ENCODE measurements around the gene SRRT.
"Not testable (repeated sequence)": the region's sequence is repeated elsewhere in the genome, so short reads cannot be mapped to it uniquely, and the experiment has no call there.

The SRRT gene

DNA sequence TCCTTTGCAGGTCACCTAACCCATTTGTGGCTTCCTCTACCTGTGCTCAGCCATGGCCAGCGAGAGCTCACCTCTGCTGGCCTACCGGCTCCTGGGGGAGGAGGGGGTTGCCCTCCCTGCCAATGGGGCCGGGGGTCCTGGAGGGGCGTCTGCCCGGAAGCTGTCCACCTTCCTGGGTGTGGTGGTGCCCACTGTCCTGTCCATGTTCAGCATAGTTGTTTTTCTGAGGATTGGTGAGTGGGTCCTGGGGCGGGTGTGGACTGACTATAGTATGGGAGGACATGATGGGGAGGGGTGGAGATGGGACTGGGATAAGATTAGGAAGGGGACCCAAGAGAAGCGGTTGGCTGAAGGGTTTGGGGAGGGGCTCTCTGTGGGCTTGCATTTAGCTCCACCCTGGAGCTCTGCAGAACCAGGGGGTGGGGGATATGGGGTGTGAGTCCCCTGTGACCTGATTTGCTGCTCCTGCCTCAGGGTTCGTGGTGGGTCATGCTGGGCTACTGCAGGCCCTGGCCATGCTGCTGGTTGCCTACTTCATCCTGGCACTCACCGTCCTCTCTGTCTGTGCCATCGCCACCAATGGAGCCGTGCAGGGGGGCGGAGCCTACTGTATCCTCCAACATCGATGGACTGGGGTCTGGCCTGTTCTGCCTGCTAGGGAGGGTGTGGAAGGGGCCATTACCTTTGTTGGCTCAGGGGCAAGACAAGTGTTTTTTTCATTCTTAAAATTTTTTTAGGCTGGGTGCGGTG, 20.6 kb upstream of the SRRT start:
- Histone ChIP-seq H3K27me3 (ENCODE audit: insufficient read depth, poor library complexity, severe bottlenecking) (no peaks in the 10 kb centered on the region), H3K9me3 (ENCODE audit: severe bottlenecking) (no peaks in the 10 kb centered on the region), H3K4me1 (ENCODE audit: insufficient read depth, poor library complexity, severe bottlenecking) (peaks cover 3% of the 10 kb centered on the region), H3K4me3 (ENCODE audit: severe bottlenecking) (no peak overlapping the region), H3K27ac (ENCODE audit: poor library complexity, severe bottlenecking) (no peak overlapping the region), H3K36me3 (ENCODE audit: low read depth) (peaks cover 7% of the 10 kb centered on the region; the same call in 1 of the 2 replicates)
- TF ChIP-seq, protein P1, sequence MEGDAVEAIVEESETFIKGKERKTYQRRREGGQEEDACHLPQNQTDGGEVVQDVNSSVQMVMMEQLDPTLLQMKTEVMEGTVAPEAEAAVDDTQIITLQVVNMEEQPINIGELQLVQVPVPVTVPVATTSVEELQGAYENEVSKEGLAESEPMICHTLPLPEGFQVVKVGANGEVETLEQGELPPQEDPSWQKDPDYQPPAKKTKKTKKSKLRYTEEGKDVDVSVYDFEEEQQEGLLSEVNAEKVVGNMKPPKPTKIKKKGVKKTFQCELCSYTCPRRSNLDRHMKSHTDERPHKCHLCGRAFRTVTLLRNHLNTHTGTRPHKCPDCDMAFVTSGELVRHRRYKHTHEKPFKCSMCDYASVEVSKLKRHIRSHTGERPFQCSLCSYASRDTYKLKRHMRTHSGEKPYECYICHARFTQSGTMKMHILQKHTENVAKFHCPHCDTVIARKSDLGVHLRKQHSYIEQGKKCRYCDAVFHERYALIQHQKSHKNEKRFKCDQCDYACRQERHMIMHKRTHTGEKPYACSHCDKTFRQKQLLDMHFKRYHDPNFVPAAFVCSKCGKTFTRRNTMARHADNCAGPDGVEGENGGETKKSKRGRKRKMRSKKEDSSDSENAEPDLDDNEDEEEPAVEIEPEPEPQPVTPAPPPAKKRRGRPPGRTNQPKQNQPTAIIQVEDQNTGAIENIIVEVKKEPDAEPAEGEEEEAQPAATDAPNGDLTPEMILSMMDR (IDR thresholded peaks at IDR 0.05; ENCODE audit: poor library complexity, severe bottlenecking), result no peak
- DNase-seq (ENCODE audit: low spot score) (no peak), ATAC-seq (ENCODE audit: low read depth) (no peak)

DNA sequence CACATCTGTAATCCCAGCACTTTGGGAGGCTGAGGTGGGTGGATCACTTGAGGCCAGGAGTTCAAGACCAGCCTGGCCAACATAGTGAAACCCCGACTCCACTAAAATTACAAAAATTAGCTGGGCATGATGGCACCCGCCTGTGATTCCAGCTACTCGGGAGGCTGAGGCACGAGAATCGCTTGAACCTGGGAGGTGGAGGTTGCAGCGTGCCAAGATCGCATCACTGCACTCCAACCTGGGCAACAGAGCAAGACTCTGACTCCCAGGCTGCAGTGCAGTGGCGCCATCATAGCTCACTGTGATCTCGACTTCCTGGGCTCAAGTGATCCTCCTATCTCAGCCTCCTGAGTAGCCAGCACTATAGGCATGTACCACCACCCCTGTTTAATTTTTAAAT, 20.0 kb upstream of the SRRT start:
- not testable (repeated sequence) for H3K4me3 ChIP-seq (ENCODE audit: severe bottlenecking); DNase-seq (ENCODE audit: low spot score); H3K4me1 ChIP-seq (ENCODE audit: insufficient read depth, poor library complexity, severe bottlenecking); H3K36me3 ChIP-seq (ENCODE audit: low read depth); H3K9me3 ChIP-seq (ENCODE audit: severe bottlenecking); H3K27me3 ChIP-seq (ENCODE audit: insufficient read depth, poor library complexity, severe bottlenecking); ATAC-seq (ENCODE audit: low read depth); H3K27ac ChIP-seq (ENCODE audit: poor library complexity, severe bottlenecking)

DNA sequence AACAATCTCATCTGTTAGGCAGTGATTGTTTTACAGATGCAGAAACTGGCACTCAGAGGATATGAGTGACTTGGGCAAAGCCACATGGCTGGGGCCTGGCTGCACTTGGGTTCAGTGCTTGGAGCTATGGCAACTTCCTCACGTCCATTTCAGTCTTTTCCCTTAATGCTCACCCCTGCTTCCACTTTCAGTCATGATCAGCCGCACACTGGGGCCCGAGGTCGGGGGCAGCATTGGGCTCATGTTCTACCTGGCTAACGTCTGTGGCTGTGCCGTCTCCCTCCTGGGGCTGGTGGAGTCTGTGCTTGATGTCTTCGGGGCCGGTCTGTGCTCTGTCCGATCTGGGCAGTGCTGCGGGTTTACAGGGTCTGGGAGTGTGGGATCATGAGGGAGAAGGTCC, 19.4 kb upstream of the SRRT start:
- TF ChIP-seq, protein P1 (IDR thresholded peaks at IDR 0.05; ENCODE audit: poor library complexity, severe bottlenecking), result no peak
- ATAC-seq (ENCODE audit: low read depth), result no peak
- Histone ChIP-seq H3K4me3 (ENCODE audit: severe bottlenecking) (no peak overlapping the region), H3K4me1 (ENCODE audit: insufficient read depth, poor library complexity, severe bottlenecking) (peaks cover 3% of the 10 kb centered on the region), H3K36me3 (ENCODE audit: low read depth) (peaks cover 8% of the 10 kb centered on the region), H3K27me3 (ENCODE audit: insufficient read depth, poor library complexity, severe bottlenecking) (no peaks in the 10 kb centered on the region), H3K27ac (ENCODE audit: poor library complexity, severe bottlenecking) (no peak overlapping the region), H3K9me3 (ENCODE audit: severe bottlenecking) (no peaks in the 10 kb centered on the region)
- DNase-seq (ENCODE audit: low spot score), result no peak

DNA sequence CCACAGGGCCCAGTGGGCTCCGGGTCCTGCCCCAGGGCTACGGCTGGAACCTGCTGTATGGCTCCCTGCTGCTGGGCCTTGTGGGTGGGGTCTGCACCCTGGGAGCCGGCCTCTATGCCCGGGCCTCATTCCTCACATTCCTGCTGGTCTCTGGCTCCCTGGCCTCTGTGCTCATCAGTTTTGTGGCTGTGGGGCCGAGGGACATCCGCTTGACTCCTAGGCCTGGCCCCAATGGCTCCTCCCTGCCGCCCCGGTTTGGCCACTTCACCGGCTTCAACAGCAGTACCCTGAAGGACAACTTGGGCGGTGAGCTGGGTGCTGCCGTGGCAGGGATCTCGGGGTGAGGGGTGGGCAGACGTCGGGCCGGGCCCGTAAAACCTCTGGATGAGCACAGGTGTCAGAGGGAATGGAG, 18.0 kb upstream of the SRRT start:
- no peaks in the 10 kb centered on the region for H3K9me3 ChIP-seq (ENCODE audit: severe bottlenecking)
- H3K4me3 ChIP-seq (ENCODE audit: severe bottlenecking), result no peak overlapping the region
- no peak for DNase-seq (ENCODE audit: low spot score)
- TF ChIP-seq, protein P1 (IDR thresholded peaks at IDR 0.05; ENCODE audit: poor library complexity, severe bottlenecking), result no peak
- H3K27me3 ChIP-seq (ENCODE audit: insufficient read depth, poor library complexity, severe bottlenecking), result no peaks in the 10 kb centered on the region
- no peak overlapping the region for H3K27ac ChIP-seq (ENCODE audit: poor library complexity, severe bottlenecking)
- no peak for ATAC-seq (ENCODE audit: low read depth)
- H3K4me1 ChIP-seq (ENCODE audit: insufficient read depth, poor library complexity, severe bottlenecking), result peaks cover 3% of the 10 kb centered on the region
- peaks cover 12% of the 10 kb centered on the region for H3K36me3 ChIP-seq (ENCODE audit: low read depth)

DNA sequence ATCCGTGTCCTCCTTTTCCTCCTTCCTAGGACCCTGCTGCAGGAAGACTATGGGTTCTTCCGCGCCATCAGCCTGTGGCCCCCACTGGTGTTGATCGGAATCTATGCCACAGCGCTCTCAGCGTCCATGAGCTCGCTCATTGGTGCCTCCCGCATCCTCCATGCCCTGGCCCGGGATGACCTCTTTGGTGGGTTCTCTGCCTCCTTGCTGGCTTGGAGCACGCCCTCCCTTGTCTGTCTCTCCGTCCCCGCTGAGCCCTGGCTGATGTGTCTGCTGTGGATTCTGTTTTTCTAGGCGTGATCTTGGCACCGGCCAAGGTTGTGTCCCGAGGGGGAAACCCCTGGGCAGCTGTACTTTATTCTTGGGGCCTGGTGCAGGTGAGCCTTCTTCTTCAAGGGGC, 15.0 kb upstream of the SRRT start:
- H3K36me3 ChIP-seq (ENCODE audit: low read depth), result peaks cover 12% of the 10 kb centered on the region
- H3K9me3 ChIP-seq (ENCODE audit: severe bottlenecking), result no peaks in the 10 kb centered on the region
- no peak overlapping the region for H3K4me3 ChIP-seq (ENCODE audit: severe bottlenecking)
- no peak for ATAC-seq (ENCODE audit: low read depth)
- TF ChIP-seq, protein P1 (IDR thresholded peaks at IDR 0.05; ENCODE audit: poor library complexity, severe bottlenecking), result no peak
- no peak for DNase-seq (ENCODE audit: low spot score)
- H3K4me1 ChIP-seq (ENCODE audit: insufficient read depth, poor library complexity, severe bottlenecking), result no peaks in the 10 kb centered on the region
- H3K27me3 ChIP-seq (ENCODE audit: insufficient read depth, poor library complexity, severe bottlenecking), result no peaks in the 10 kb centered on the region
- H3K27ac ChIP-seq (ENCODE audit: poor library complexity, severe bottlenecking), result no peak overlapping the region

Data from RWPE2 (cell line).